ENCODE measurements around the gene OR51B4. TPM values are rescaled to one million over a fixed set of nuclear protein-coding genes. Genes with fewer than 3 reads are reported as not detected.

OR51B4 gene
- total and polyA plus RNA-seq, 2 of the 13 experiments (the other 11 are each of a cell fraction or from before 2014, with no cell fraction given), result 0.11 to 0.33 TPM

- H3K79me2 ChIP-seq (ENCODE audit: insufficient read depth, low read length), result no peaks in the 10 kb centered on the region
- FAIRE-seq, result no peak
Observed at GRCh38 chr11:5283086-5283485, 18.7 kb downstream of the OR51B4 start.

More at GRCh38 chr11:5283086-5283485, 18.7 kb downstream of the OR51B4 start:
- Histone ChIP-seq H3K4me2 (ENCODE audit: low read depth, low read length) (no peak overlapping the region), H3K27ac (ENCODE audit: extremely low read length, insufficient read depth, low read length) (no peak overlapping the region), H3K9me3 (ENCODE audit: low read length) (no peaks in the 10 kb centered on the region), H3K36me3 (replicated peaks in 1 of 2; ENCODE audit: control insufficient read depth in 1 of 2, insufficient read depth in 2 of 2, low read length in 2 of 2) (no peaks in the 10 kb centered on the region), H3K27me3 (ENCODE audit: control insufficient read depth in 1 of 2, insufficient read depth in 2 of 2, low read length in 2 of 2) (no peaks in the 10 kb centered on the region), H3K4me3 (replicated peaks in 1 of 3; ENCODE audit: insufficient read depth in 1 of 3, low read depth in 2 of 3, low read length in 3 of 3) (no peak overlapping the region), H3K4me1 (ENCODE audit: insufficient read depth, low read length) (no peaks in the 10 kb centered on the region), H4K20me1 (ENCODE audit: insufficient read depth, low read length) (no peaks in the 10 kb centered on the region), H2AFZ (ENCODE audit: low read length) (no peak overlapping the region), H3K9ac (ENCODE audit: insufficient read depth, low read depth, low read length) (no peak overlapping the region)
- CTCF ChIA-PET (ENCODE audit: low intra/inter-chr PET ratio, low total read pairs), result no interaction called here
- DNase-seq (ENCODE audit: low spot score) (no peak), ATAC-seq (no peak)
- 5% methylated on average over 3 of the region's 3 CpGs for WGBS (ENCODE audit: low lambda C conversion rate)
- POLR2A ChIA-PET, result no interaction called here
- in situ Hi-C loops (cut with HindIII; ENCODE audit: extremely low pct_ligation_motif_present, low pct_unique_long_range_greater_than_20kb), result no loop called here
- TF ChIP-seq SOX6 (IDR thresholded peaks at IDR 0.05) (no peak), SOX6 (CRISPR knock-in tag; IDR thresholded peaks at IDR 0.05) (no peak), ZNF574 (CRISPR knock-in tag; IDR thresholded peaks at IDR 0.05) (no peak), ZNF275 (CRISPR knock-in tag; IDR thresholded peaks at IDR 0.05; ENCODE audit: borderline replicate concordance) (no peak), ZBTB10 (CRISPR knock-in tag; IDR thresholded peaks at IDR 0.05; ENCODE audit: borderline replicate concordance) (no peak), ZNF549 (CRISPR knock-in tag; IDR thresholded peaks at IDR 0.05) (no peak), ZSCAN9 (CRISPR knock-in tag; IDR thresholded peaks at IDR 0.05; ENCODE audit: borderline replicate concordance) (no peak), FOSL1 (CRISPR knock-in tag; IDR thresholded peaks at IDR 0.05; ENCODE audit: borderline replicate concordance) (no peak), ZNF367 (CRISPR knock-in tag; IDR thresholded peaks at IDR 0.05; ENCODE audit: borderline replicate concordance) (no peak), ZBTB46 (CRISPR knock-in tag; IDR thresholded peaks at IDR 0.05; ENCODE audit: borderline replicate concordance) (no peak), KLF11 (CRISPR knock-in tag; IDR thresholded peaks at IDR 0.05) (no peak), ZIK1 (CRISPR knock-in tag; IDR thresholded peaks at IDR 0.05; ENCODE audit: borderline replicate concordance, low read depth) (no peak), THAP11 (CRISPR knock-in tag; IDR thresholded peaks at IDR 0.05) (no peak), TEAD3 (CRISPR knock-in tag; optimal IDR thresholded peaks at IDR 0.05; ENCODE audit: borderline replicate concordance) (no peak), ZNF7 (CRISPR knock-in tag; IDR thresholded peaks at IDR 0.05) (no peak), MTF2 (CRISPR knock-in tag; IDR thresholded peaks at IDR 0.05; ENCODE audit: borderline replicate concordance) (no peak), SIX1 (CRISPR knock-in tag; IDR thresholded peaks at IDR 0.05; ENCODE audit: borderline replicate concordance) (no peak), MBNL3 (CRISPR knock-in tag; conservative IDR thresholded peaks at IDR 0.05) (no peak), IRF2 (CRISPR knock-in tag; IDR thresholded peaks at IDR 0.05) (no peak)
- no TSS peak for BruUV-seq (replicated peaks)
- intact Hi-C loops (cut with micrococcal nuclease; ENCODE audit: unreplicated experiment), result no loop called here

All from HepG2 (cell line).